ENCODE measurements around the gene EDN1. TPM values are rescaled to one million over a fixed set of nuclear protein-coding genes. Genes with fewer than 3 reads are reported as not detected.
"Not testable (repeated sequence)": the region's sequence is repeated elsewhere in the genome, so short reads cannot be mapped to it uniquely, and the experiment has no call there.

The EDN1 gene
- total RNA-seq, 1 experiment from 2014 or later: 0.72 TPM

- no peak for DNase-seq (ENCODE audit: low read depth)
Measured at GRCh38 chr6:12294851-12295536, 4.8 kb downstream of the EDN1 start.

GRCh38 chr6:12295558-12296254, 5.5 kb downstream of the EDN1 start:
- no peak for DNase-seq (ENCODE audit: low read depth)

- DNase-seq (ENCODE audit: low read depth): peak; percentile 75
Measured at GRCh38 chr6:12296255-12296573, 6.1 kb downstream of the EDN1 start.

- DNase-seq (ENCODE audit: low read depth): no peak
Measured at GRCh38 chr6:12296604-12297003, 6.4 kb downstream of the EDN1 start.

- DNase-seq (ENCODE audit: low read depth): no peak
Measured at GRCh38 chr6:12297363-12298016, 7.3 kb downstream of the EDN1 start.

GRCh38 chr6:12298017-12298978, 8.1 kb downstream of the EDN1 start:
- no peak for DNase-seq (ENCODE audit: low read depth)

GRCh38 chr6:12298995-12299394, 8.8 kb downstream of the EDN1 start:
- no peak for DNase-seq (ENCODE audit: low read depth)

GRCh38 chr6:12301018-12301417, 10.9 kb downstream of the EDN1 start:
- no peak for DNase-seq (ENCODE audit: low read depth)

- no peak for DNase-seq (ENCODE audit: low read depth)
Measured at GRCh38 chr6:12304487-12304886, 14.3 kb downstream of the EDN1 start.

GRCh38 chr6:12309070-12309469, 18.9 kb downstream of the EDN1 start:
- no peak for DNase-seq (ENCODE audit: low read depth)

- DNase-seq (ENCODE audit: low read depth): no peak
Measured at GRCh38 chr6:12311106-12311505, 20.9 kb downstream of the EDN1 start.

- DNase-seq (ENCODE audit: low read depth): peak; percentile 34
Measured at GRCh38 chr6:12312736-12313135, 22.6 kb downstream of the EDN1 start.

- DNase-seq (ENCODE audit: low read depth): no peak
Measured at GRCh38 chr6:12313306-12313991, 23.3 kb downstream of the EDN1 start.

- peak; percentile 43 for DNase-seq (ENCODE audit: low read depth)
Measured at GRCh38 chr6:12313992-12314589, 23.9 kb downstream of the EDN1 start.

GRCh38 chr6:12314751-12315150, 24.6 kb downstream of the EDN1 start:
- no peak for DNase-seq (ENCODE audit: low read depth)

- DNase-seq (ENCODE audit: low read depth): no peak
Measured at GRCh38 chr6:12315292-12316081, 25.3 kb downstream of the EDN1 start.

GRCh38 chr6:12318749-12319148, 28.6 kb downstream of the EDN1 start:
- DNase-seq (ENCODE audit: low read depth): no peak

- DNase-seq (ENCODE audit: low read depth): not testable (repeated sequence)
Measured at GRCh38 chr6:12320074-12320473, 29.9 kb downstream of the EDN1 start.

GRCh38 chr6:12324099-12324498, 33.9 kb downstream of the EDN1 start:
- DNase-seq (ENCODE audit: low read depth): peak; percentile 87

GRCh38 chr6:12324748-12325147, 34.6 kb downstream of the EDN1 start:
- DNase-seq (ENCODE audit: low read depth): peak; percentile 36
